Cardiac atrium fibroblast (primary cell): Measurements from ENCODE around the gene PSMD4. TPM values are rescaled to one million over a fixed set of nuclear protein-coding genes. Genes with fewer than 3 reads are reported as not detected.

ENCODE experiments used
- total RNA-seq: library from RNA; depleted of rRNA; stranded (reverse); fragments of >200 nt; gene quantifications from 2 replicates; pipeline ENCODE4 v1.2.3, GENCODE V29; 2015

PSMD4 gene
- total RNA-seq, result 120 and 130 TPM in 2 replicates

GRCh38 chr1:151254217-151255213, at the start of gene PSMD4:
Gene PSMD4, plus strand, starts transcription at chr1:151254734. Its CDS starts 49 bp downstream, at chr1:151254783.

GRCh38 chr1:151281969-151282882, 27.7 kb downstream of the PSMD4 start, which contains the start of gene ZNF687:
Gene ZNF687, plus strand, starts transcription at chr1:151282299. Its CDS starts 3,993 bp downstream, at chr1:151286292.

Other genes with a start within 250 kb of the PSMD4 start
- 3.8 and 10.7 TPM in 2 replicates for gene MINDY1, start 247.8 kb upstream of the PSMD4 start, total RNA-seq
- 19.0 and 19.9 TPM in 2 replicates for gene PRUNE1, start 246.3 kb upstream of the PSMD4 start, total RNA-seq
- gene BNIPL, start 218.1 kb upstream of the PSMD4 start, total RNA-seq, result 0.49 TPM in 1 of 2 replicates, not detected in the other
- 0.72 and 1.8 TPM in 2 replicates for gene C1orf56, start 207.0 kb upstream of the PSMD4 start, total RNA-seq
- gene CDC42SE1, start 195.1 kb upstream of the PSMD4 start, total RNA-seq, result 41.9 and 42.8 TPM in 2 replicates
- 1.8 and 2.1 TPM in 2 replicates for gene MLLT11, start 194.3 kb upstream of the PSMD4 start, total RNA-seq
- 11.8 and 14.1 TPM in 2 replicates for gene GABPB2, start 184.0 kb upstream of the PSMD4 start, total RNA-seq
- gene SEMA6C, start 108.1 kb upstream of the PSMD4 start, total RNA-seq, result 2.0 and 3.1 TPM in 2 replicates
- not detected in 2 replicates for gene TNFAIP8L2, start 98.1 kb upstream of the PSMD4 start, total RNA-seq
- gene LYSMD1, start 88.8 kb upstream of the PSMD4 start, total RNA-seq, result 7.6 and 8.7 TPM in 2 replicates
- gene SCNM1, start 88.6 kb upstream of the PSMD4 start, total RNA-seq, result 25.1 and 30.7 TPM in 2 replicates
- not detected in 2 replicates for gene TMOD4, start 78.8 kb upstream of the PSMD4 start, total RNA-seq
- gene VPS72, start 64.5 kb upstream of the PSMD4 start, total RNA-seq, result 33.4 and 60.7 TPM in 2 replicates
- 42.6 and 49.4 TPM in 2 replicates for gene PIP5K1A, start 56.2 kb upstream of the PSMD4 start, total RNA-seq
- gene ZNF687, start 27.6 kb downstream of the PSMD4 start, total RNA-seq, result 17.5 and 17.7 TPM in 2 replicates
- gene PI4KB, start 72.7 kb downstream of the PSMD4 start, total RNA-seq, result 36.8 and 37.0 TPM in 2 replicates
- gene RFX5, start 92.5 kb downstream of the PSMD4 start, total RNA-seq, result 16.8 and 24.1 TPM in 2 replicates
- 65.3 and 69.2 TPM in 2 replicates for gene SELENBP1, start 118.0 kb downstream of the PSMD4 start, total RNA-seq
- 220 and 293 TPM in 2 replicates for gene PSMB4, start 144.8 kb downstream of the PSMD4 start, total RNA-seq
- gene POGZ, start 204.8 kb downstream of the PSMD4 start, total RNA-seq, result 11.3 and 18.6 TPM in 2 replicates